Tongue (tissue), 2 donors: ENCODE data around the gene UGT3A2. TPM values are rescaled to one million over a fixed set of nuclear protein-coding genes. Genes with fewer than 3 reads are reported as not detected.
A peak's percentile ranks its signal among the peaks of the same experiment; 100 is the strongest.
"Not testable (repeated sequence)": the region's sequence is repeated elsewhere in the genome, so short reads cannot be mapped to it uniquely, and the experiment has no call there.

Source experiments
- DNase-seq: peaks from one replicate; pipeline ENCODE4 v3.0.0-alpha.2; 2015
- total RNA-seq: library from RNA; depleted of rRNA; stranded (reverse); fragments of >200 nt; gene quantifications from one replicate; pipeline ENCODE4 v1.2.3, GENCODE V29; 2014

The UGT3A2 gene
- total RNA-seq, 1 donor from 2014 or later, result 0.21 TPM

- no peak for DNase-seq
These were observed 16.7 kb downstream of the UGT3A2 start for GRCh38 chr5:36049949-36050348.

- no peak for DNase-seq
These were observed 19.1 kb downstream of the UGT3A2 start for GRCh38 chr5:36047384-36048160.

- no peak for DNase-seq
These were observed 20.8 kb downstream of the UGT3A2 start for GRCh38 chr5:36045895-36046294.

GRCh38 chr5:36041537-36041845, 25.2 kb downstream of the UGT3A2 start:
- no peak for DNase-seq

- peak; percentile 27 for DNase-seq
These were observed 25.8 kb downstream of the UGT3A2 start for GRCh38 chr5:36040651-36041536.

- DNase-seq, result no peak
These were observed 31.0 kb downstream of the UGT3A2 start for GRCh38 chr5:36035696-36036095.

- DNase-seq, result not testable (repeated sequence)
These were observed 32.0 kb downstream of the UGT3A2 start for GRCh38 chr5:36034536-36035134.

GRCh38 chr5:36033486-36033885, 33.2 kb downstream of the UGT3A2 start:
- no peak for DNase-seq

- DNase-seq, result no peak
These were observed 33.6 kb downstream of the UGT3A2 start for GRCh38 chr5:36033047-36033446.

- no peak for DNase-seq
These were observed 35.5 kb downstream of the UGT3A2 start for GRCh38 chr5:36031223-36031622.

GRCh38 chr5:36029914-36030313, 36.8 kb downstream of the UGT3A2 start:
- peak; percentile 10 for DNase-seq

- no peak for DNase-seq
These were observed 37.7 kb downstream of the UGT3A2 start for GRCh38 chr5:36028816-36029465.

GRCh38 chr5:36027711-36028110, 39.0 kb downstream of the UGT3A2 start:
- DNase-seq, result no peak

GRCh38 chr5:36026706-36027465, 39.8 kb downstream of the UGT3A2 start:
- DNase-seq, result no peak

- DNase-seq, result not testable (repeated sequence)
These were observed 44.4 kb downstream of the UGT3A2 start for GRCh38 chr5:36022246-36022645.

- not testable (repeated sequence) for DNase-seq
These were observed 47.1 kb downstream of the UGT3A2 start for GRCh38 chr5:36019584-36019983.

- no peak for DNase-seq
These were observed 49.1 kb downstream of the UGT3A2 start for GRCh38 chr5:36017622-36018021.

GRCh38 chr5:36017004-36017403, 49.7 kb downstream of the UGT3A2 start:
- peak; percentile 68 for DNase-seq

GRCh38 chr5:36013182-36013581, 53.5 kb downstream of the UGT3A2 start:
- DNase-seq, result no peak

GRCh38 chr5:36009698-36010097, 57.0 kb downstream of the UGT3A2 start:
- no peak for DNase-seq

- DNase-seq, result no peak
These were observed 59.3 kb downstream of the UGT3A2 start for GRCh38 chr5:36007366-36007765.

- no peak for DNase-seq
These were observed 60.5 kb downstream of the UGT3A2 start for GRCh38 chr5:36006163-36006562.
